HG03060 (cell line): Measurements from ENCODE around the gene C11orf16.
"Not testable (repeated sequence)": the region's sequence is repeated elsewhere in the genome, so short reads cannot be mapped to it uniquely, and the experiment has no call there.

ENCODE experiments used
- ATAC-seq: cut with Tn5 transposase; IDR thresholded peaks from one replicate; pipeline ENCODE4 v1.9.1; 2021; ENCODE audit warnings: low read depth, moderate number of reproducible peaks; ENCODE audit not compliant: unreplicated experiment

C11orf16 gene

DNA sequence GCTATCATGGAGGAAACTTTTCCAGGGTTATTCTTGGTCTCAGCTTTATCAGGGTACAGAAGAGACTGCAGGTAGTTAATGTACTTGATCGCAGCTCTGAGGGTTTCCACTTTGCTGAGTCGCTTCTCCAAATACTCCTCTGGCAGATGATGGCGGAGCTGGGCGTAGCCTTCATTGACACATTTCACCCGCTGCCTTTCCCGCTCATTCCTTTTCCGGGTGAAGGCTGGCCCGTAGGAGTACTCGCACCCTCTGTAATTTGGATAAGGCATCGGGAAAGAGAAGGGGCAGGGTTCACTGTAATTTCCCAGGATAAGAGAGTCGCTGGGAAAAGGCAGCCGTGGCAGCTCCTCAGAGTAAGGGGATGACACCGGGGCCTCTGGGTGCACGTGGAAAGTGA is 4.9 kb upstream of the C11orf16 start:
- no peak for ATAC-seq

DNA sequence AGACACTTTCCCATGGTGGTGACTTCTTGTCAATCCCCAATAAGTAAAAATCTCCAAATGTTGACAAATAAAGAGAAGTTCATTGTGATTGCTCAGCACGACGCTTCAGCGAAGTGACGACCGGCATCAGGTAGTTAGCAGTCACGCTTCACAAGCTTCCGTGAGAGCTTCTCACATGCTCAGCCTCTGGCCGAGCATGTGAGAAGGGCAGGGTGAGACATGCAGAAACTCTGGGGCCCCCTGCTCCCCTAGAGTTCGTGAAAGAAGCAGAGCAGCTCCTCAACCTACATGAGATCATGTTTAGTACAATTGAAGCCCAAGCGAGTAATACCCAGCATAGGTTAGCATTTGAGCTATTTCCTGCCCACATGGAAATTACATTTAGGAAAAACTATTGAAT is 4.4 kb upstream of the C11orf16 start:
- ATAC-seq = peak; percentile 73

- ATAC-seq = not testable (repeated sequence)
Observed at GRCh38 chr11:8935789-8936188, 3.0 kb upstream of the C11orf16 start.

DNA sequence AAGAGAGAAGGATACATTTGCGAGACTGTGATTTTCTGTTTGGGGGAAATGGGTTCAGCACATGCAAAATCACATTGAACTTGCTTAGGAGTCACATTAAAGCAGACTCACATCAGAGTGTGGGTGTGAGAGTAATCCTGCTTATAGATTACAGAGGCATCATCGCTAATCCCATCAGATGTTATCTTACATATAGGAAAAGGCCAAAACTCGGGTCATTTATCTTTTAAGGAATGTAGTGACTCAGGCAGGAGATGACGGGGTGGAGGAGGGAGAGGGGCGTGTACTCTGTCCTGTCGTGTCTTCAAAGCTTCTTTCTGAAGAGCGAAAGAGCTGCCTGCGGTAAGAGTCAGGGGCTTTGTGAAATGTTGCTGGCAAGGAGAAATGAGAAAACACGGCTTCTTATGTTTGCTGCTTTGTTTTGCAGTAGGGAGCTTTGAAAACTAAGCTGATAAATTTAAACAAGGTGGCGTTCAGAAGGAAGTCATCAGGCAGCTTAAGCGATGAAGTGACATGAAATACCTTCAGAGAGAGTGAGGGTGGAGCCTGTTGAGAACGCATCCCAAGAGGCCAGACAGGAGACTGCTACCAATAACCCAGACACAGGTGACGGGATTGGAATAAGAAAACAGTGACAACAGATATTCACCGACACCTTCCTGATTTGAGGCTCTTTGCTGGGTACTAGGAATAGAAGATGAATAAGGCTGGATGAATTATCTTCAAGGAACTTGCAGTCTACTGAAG is 2.2 kb upstream of the C11orf16 start:
- ATAC-seq = no peak

DNA sequence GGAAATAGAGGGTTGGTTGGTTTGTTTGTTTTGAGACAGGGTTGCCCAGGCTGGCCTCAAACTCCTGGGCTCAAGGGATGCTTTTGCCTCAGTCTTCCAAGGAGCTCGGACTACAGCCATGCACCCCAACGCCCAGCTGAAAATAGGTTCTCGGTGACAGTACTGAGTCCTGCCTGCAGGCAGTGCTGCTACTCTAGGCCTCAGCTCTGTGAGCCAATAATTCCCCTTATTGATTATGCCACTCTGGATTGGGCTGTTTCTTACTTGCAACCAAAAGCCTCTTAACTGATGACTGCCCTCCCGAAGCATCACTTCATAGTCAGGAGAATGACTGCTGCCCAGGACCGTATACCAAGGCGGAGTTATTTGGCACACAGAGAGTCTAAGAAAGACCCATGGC is 1.2 kb upstream of the C11orf16 start:
- no peak for ATAC-seq

GRCh38 chr11:8930456-8931175 is 2.1 kb downstream of the C11orf16 start:
- ATAC-seq = no peak

- no peak for ATAC-seq
Observed at GRCh38 chr11:8928981-8929615, 3.6 kb downstream of the C11orf16 start.

GRCh38 chr11:8928205-8928604 is 4.5 kb downstream of the C11orf16 start:
- no peak for ATAC-seq

- no peak for ATAC-seq
Observed at GRCh38 chr11:8927233-8927632, 5.5 kb downstream of the C11orf16 start.

- no peak for ATAC-seq
Observed at GRCh38 chr11:8926236-8926635, 6.5 kb downstream of the C11orf16 start.

GRCh38 chr11:8925711-8926110 is 7.0 kb downstream of the C11orf16 start:
- no peak for ATAC-seq

DNA sequence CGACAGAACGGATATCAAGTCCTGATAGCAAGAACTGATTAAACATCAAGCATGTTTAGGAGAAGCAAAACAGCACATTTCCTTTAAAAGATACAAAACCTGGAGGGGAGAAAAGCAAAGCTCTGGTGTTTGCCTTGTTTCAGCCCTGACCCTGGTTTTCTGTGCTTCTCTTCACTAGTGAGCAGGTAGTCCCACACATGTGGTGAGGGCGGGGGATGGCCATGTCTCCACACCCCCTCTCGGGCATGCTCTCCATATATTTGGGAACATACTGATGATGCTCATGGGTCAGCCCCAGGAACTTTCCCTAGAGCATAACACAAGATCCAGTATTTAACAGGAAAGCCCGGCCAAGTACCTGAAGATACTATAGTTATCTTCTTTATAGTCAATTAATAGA is 10.1 kb downstream of the C11orf16 start:
- ATAC-seq = no peak

GRCh38 chr11:8917157-8917825 is 15.5 kb downstream of the C11orf16 start:
- ATAC-seq = no peak

DNA sequence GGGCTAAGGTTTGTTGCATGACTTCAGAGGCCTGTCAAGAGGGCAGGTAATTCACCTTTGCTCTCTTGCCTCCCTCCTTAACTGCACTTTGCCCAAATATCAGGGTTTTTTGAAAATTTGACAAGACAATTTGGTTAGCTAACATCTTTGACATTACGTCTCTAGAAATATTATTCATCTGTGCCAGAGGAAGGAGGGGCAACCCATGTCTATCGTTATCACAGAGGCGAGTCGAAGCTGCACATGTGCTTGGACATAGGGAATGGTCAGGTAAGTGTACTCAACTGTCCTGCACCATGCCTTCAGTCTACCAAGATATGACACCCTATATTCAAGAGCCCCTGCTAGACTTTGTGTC is 18.1 kb downstream of the C11orf16 start:
- ATAC-seq = no peak

- ATAC-seq = no peak
Observed at GRCh38 chr11:8913961-8914660, 18.6 kb downstream of the C11orf16 start.

DNA sequence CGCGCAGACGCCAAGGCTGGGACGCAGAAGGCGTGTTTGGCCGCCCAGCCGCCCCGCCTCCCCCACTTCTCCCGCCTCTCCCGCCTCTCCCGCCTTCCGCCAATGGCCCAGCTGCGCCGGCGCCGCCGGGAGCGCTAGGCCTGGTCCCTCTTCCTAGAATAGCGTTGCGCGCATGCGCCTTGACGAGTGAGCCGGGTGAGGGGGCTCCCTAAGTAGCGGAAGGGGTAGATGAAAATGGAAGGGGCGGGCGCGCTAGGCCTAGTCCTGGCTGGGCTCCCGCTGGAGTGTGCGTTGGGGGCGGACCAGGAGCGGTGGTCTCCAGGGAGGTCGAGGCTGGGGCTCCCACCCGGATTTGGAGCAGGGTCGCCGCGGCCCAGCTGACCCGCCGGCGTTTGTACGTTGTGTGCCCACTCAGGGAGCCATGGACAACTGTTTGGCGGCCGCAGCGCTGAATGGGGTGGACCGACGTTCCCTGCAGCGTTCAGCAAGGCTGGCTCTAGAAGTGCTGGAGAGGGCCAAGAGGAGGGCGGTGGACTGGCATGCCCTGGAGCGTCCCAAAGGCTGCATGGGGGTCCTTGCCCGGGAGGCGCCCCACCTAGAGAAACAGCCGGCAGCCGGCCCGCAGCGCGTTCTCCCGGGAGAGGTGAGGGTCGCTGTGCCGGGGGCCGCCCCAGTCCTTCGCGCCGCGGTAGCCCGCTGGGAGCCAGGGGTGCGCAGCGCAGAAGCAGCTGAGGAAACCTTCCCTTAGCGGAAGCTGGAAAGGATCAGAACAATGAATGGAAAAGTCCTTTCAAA is 21.5 kb downstream of the C11orf16 start, which contains the start of gene AKIP1:
AKIP1 (plus strand) TSS at position 161 of the 795 bp plus-strand sequence; CDS start at position 422, 261 bp downstream.
- ATAC-seq = no peak

DNA sequence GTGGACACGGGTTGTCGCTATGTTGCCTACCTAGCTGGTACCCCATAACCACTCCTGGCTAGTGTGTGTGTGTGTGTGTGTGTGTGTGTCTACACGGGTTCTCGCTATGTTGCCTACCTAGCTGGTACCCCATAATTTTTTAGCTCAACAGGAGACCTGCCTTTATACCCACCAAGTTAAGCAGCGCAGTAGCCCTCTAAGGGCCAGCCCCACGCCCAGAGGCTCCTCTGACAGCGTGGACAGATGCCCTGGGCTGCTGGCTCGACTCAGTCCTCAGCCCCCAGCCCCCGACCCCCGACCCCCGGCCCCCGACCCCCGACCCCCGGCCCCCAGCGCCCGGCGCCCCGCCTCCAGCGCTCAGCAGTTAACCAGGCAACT is 22.1 kb downstream of the C11orf16 start:
- ATAC-seq = no peak

DNA sequence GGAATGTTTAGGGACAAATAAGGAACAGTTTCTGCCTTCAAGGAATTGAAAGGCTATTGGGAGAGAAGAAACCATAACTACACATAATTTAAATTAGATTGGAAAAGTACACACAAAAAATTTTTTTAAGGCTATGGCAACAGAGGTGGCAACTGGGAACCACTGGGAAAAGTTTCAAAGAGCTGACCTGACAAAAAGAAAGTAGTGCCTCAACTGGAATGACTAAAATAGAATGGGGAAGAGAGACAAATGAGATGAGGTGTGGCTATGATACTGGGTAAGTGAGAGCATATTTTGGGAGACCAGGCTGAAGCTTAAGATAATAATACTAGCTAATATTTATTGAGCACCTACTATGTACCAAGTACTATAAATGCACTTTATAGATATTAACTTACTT is 24.6 kb downstream of the C11orf16 start:
- no peak for ATAC-seq

GRCh38 chr11:8907116-8907515 is 25.6 kb downstream of the C11orf16 start:
- no peak for ATAC-seq
